ENCODE results near the gene INTU.

Gene INTU

DNA sequence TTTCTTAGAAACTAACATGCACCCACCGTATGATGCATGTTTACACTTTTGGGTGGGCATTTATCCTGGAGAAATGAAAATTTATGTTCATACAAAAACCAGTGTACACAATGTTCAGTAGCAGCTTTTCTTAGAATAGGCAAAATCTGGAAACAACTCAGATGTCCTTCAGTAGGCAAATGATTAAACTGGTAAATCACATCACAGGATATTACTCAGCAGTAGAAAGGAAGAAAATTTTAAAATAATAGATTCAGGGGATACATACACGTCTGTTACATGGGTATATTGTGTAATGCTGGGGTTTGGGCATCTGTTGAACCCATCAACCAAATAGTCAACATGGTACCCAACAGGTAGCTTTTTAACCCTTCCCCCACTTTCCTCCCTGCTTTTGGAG, 124.1 kb downstream of the INTU start:
- Mint-ChIP-seq H3K27me3 (peaks cover 3% of the 10 kb centered on the region), H3K9me3 (ENCODE audit: low read depth) (peaks cover 10% of the 10 kb centered on the region), H3K36me3 (no peaks in the 10 kb centered on the region), H3K27ac (no peak overlapping the region), H3K4me3 (no peak overlapping the region), H3K4me1 (ENCODE audit: low read depth) (no peaks in the 10 kb centered on the region)

DNA sequence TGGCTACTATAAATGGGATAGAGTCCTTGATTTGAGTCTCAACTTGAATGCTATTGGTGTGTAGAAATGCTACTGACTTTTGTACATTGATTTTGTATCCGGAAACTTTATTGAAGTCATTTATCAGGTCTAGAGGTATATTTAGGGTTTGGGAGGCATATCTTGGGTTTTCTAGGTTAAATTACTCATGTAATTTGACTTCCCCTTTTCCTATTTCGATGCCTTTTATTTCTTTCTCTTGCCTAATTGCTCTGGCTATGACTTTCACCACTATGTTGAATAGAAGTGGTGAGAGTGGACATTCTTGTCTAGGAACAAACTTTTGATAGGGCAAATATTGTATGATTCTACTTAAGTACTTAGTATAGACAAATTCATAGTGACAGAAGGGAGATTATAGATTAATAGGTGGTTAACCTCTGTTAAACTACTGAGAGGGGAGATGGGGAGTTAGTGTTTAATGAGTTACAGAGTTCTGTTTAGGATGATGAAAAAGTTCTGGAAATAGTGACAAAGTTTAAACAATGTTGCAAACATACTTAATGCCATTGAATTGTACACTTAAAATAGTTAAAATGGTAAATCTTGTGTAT, 126.6 kb downstream of the INTU start:
- no peak overlapping the region for H3K27ac Mint-ChIP-seq
- no peak overlapping the region for H3K4me3 Mint-ChIP-seq
- no peaks in the 10 kb centered on the region for H3K36me3 Mint-ChIP-seq
- H3K9me3 Mint-ChIP-seq (ENCODE audit: low read depth) = peaks cover 10% of the 10 kb centered on the region
- H3K27me3 Mint-ChIP-seq = peaks cover 3% of the 10 kb centered on the region
- H3K4me1 Mint-ChIP-seq (ENCODE audit: low read depth) = no peaks in the 10 kb centered on the region

- peaks cover 10% of the 10 kb centered on the region for H3K9me3 Mint-ChIP-seq (ENCODE audit: low read depth)
- no peaks in the 10 kb centered on the region for H3K4me1 Mint-ChIP-seq (ENCODE audit: low read depth)
- peaks cover 3% of the 10 kb centered on the region for H3K27me3 Mint-ChIP-seq
- no peak overlapping the region for H3K27ac Mint-ChIP-seq
- H3K36me3 Mint-ChIP-seq = no peaks in the 10 kb centered on the region
- H3K4me3 Mint-ChIP-seq = no peak overlapping the region
Observed at GRCh38 chr4:127759893-127760292, 127.1 kb downstream of the INTU start.

GRCh38 chr4:127771535-127772275, 138.9 kb downstream of the INTU start:
- H3K9me3 Mint-ChIP-seq (ENCODE audit: low read depth) = no peaks in the 10 kb centered on the region
- no peak overlapping the region for H3K4me3 Mint-ChIP-seq
- H3K4me1 Mint-ChIP-seq (ENCODE audit: low read depth) = no peaks in the 10 kb centered on the region
- H3K36me3 Mint-ChIP-seq = no peaks in the 10 kb centered on the region
- H3K27me3 Mint-ChIP-seq = peaks cover 20% of the 10 kb centered on the region
- no peak overlapping the region for H3K27ac Mint-ChIP-seq

DNA sequence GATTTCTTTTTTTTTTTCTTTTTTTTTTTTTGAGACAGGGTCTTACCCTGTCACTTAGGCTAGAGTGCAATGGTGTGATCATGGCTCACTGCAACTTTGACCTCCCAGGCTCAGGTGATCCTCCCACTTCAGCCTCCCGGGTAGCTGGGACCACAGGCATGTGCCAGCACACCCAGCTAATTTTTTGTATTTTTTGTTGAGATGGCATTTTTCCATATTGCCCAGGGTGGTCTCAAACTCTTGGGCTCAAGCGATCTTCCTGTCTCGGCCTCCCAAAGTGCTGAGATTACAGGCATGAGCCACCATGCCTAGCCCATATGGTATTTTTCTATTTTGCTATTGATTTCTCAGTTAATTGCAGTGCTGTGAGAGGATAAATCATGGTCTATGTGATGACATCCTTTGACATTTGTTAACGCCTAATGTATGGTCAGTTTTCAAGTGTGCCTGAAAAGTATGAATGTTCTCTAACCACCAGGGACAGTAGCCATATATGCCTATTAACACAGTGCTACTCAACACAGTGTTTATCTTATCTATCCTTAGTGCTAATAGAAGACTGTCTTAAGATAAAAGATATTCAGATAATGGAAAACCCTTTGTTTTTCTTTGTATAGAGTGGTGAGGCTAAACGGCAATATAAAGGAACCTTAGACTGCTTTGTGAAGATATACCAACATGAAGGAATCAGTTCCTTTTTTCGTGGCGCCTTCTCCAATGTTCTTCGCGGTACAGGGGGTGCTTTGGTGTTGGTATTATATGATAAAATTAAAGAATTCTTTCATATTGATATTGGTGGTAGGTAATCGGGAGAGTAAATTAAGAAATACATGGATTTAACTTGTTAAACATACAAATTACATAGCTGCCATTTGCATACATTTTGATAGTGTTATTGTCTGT, 140.3 kb downstream of the INTU start:
- Mint-ChIP-seq H3K4me3 (no peak overlapping the region), H3K27me3 (peaks cover 27% of the 10 kb centered on the region), H3K27ac (no peak overlapping the region), H3K4me1 (ENCODE audit: low read depth) (no peaks in the 10 kb centered on the region), H3K36me3 (no peaks in the 10 kb centered on the region), H3K9me3 (ENCODE audit: low read depth) (no peaks in the 10 kb centered on the region)

DNA sequence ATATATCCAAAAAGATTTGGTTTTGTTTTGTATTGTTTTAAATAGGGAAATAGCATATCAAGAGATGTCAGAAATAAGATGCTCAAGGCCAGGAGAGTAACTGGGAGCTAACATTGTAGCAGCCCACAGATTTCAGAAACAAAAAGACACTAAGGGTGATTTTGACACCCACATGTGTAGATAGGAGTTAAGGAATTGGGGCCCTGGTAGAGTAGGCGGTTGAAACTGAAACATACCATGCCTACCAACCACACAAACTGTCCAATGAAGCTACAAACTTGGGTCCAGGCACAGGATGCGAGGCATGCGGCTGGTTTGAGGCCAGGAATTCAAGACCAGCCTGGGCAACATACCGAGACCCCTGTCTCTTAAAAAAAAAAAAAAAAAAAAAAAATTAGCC, 143.1 kb downstream of the INTU start:
- H3K27ac Mint-ChIP-seq = no peak overlapping the region
- no peak overlapping the region for H3K4me3 Mint-ChIP-seq
- H3K36me3 Mint-ChIP-seq = no peaks in the 10 kb centered on the region
- H3K4me1 Mint-ChIP-seq (ENCODE audit: low read depth) = no peaks in the 10 kb centered on the region
- H3K27me3 Mint-ChIP-seq = peaks cover 35% of the 10 kb centered on the region
- no peaks in the 10 kb centered on the region for H3K9me3 Mint-ChIP-seq (ENCODE audit: low read depth)

Data from activated naive CD8-positive, alpha-beta T cell (primary cell).